GM10248 (cell line): ENCODE data around the gene UFD1.
A peak's percentile ranks its signal among the peaks of the same experiment; 100 is the strongest.

Source experiments
- CTCF ChIA-PET: fragments of 300-600 bp; sonication (Branson Sonifier 250); formaldehyde crosslinking; extraction: SDS; loops from one replicate; lab custom pipeline; 2021; ENCODE audit warnings: antibody characterized with exemption; lab: Yijun Ruan, JAX
- POLR2A ChIA-PET: fragments of 350-650 bp; sonication (Branson Sonifier 250); formaldehyde crosslinking; extraction: SDS; loops from one replicate; lab custom pipeline; 2020; ENCODE audit warnings: antibody characterized with exemption; lab: Yijun Ruan, JAX
- DNase-seq: peaks from one replicate; pipeline ENCODE4 v3.0.0; 2012; ENCODE audit errors: extremely low spot score
- CTCF ChIP-seq: IDR thresholded peaks from 2 replicates; pipeline ENCODE4 v1.5.1; 2012; ENCODE audit warnings: mild to moderate bottlenecking, low read depth; ENCODE audit errors: extremely low read depth, missing control alignments, control extremely low read depth

UFD1 gene

DNA sequence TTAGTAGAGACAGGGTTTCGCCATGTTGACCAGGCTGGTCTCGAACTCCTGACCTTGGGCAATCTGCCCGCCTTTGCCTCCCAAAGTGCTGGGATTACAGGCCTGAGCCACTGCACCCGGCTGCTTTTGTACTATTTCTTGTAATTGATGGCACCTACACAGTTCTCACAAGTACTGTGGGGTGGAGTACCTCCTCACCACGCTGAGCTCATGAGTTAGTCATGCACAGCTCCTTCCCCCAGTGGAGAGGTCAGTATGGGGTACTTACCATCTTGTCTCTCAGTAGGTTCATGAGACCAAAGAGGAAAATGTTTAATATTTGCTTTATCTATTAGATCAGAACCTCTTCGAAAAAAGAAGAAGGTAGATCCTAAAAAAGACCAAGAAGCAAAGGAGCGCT lies 44.6 kb downstream of the UFD1 start:
- POLR2A ChIA-PET, result no interaction called here
- DNase-seq, result no peak
- CTCF ChIA-PET, result interaction anchor here (1.6 to 2.4 kb wide), 2 partner anchors 9 to 13 kb away, joined by 3 to 10 read pairs; partner anchors contain the start of gene C22orf39
- no peak for TF ChIP-seq CTCF

DNA sequence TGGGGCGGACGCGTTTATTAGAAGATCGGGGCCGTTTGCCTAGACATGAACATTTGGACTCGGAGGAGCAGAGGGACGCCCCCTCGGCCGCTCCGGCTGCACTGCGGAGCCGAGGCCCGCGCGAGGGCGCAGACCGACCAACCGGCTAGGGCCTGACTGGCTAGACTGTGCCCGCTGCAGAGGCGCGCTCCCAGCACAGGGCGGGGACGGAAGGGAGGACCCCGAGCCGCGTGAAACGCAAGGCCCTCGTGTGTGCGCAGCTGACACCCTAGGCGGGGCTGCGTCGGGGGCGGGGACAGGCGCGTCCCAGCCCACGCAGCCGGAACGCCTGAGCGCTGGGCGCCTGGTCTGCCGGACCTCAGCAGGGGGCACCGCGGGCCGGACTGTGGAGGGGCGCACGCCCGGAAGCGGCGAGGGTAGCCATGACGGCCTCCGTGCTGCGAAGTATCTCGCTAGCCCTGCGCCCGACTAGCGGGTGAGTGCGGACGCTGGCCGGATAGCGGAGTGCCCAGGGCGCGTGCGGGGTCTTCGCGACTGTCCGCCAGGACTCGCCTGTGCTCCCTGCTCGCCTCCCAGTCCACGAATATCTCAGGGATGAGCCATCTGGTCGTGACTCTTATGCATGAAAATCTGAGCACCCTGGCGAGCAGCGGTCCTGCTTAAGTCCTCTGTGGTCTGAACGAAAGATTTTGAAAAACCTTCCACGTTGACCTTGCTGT lies 46.7 kb downstream of the UFD1 start, which contains the start of gene MRPL40:
MRPL40 (plus strand) TSS at position 413 of the 719 bp plus-strand sequence; CDS start at position 423, 10 bp downstream.
- CTCF ChIA-PET, result interaction anchor here (1.4 kb wide), 1 partner anchor 132 kb away, joined by 3 read pairs; no protein-coding TSS in a partner anchor
- POLR2A ChIA-PET, result interaction anchor here (1.0 to 1.5 kb wide), 3 partner anchors 12 to 253 kb away, joined by 3 to 5 read pairs (median 4); partner anchors contain the start of gene SLC25A1
- DNase-seq, result peak; percentile 96
- TF ChIP-seq CTCF, result no peak

- TF ChIP-seq CTCF, result no peak
- CTCF ChIA-PET, result interaction anchor here (1.4 kb wide), 1 partner anchor 132 kb away, joined by 3 read pairs; no protein-coding TSS in a partner anchor
- peak; percentile 81 for DNase-seq
- POLR2A ChIA-PET, result interaction anchor here (1.0 to 1.5 kb wide), 3 partner anchors 13 to 253 kb away, joined by 3 to 5 read pairs (median 4); partner anchors contain the start of gene SLC25A1
Measured at GRCh38 chr22:19431649-19432132, 47.3 kb downstream of the UFD1 start, which contains the start of gene HIRA. TSS of gene HIRA (minus strand) at chr22:19431733. CDS start at chr22:19431476, 257 bp downstream.

GRCh38 chr22:19430890-19431541 lies 48.0 kb downstream of the UFD1 start:
- CTCF ChIA-PET, result no interaction called here
- DNase-seq, result peak; percentile 27
- POLR2A ChIA-PET, result interaction anchor here (1.0 to 1.5 kb wide), 3 partner anchors 13 to 252 kb away, joined by 3 to 5 read pairs (median 4); partner anchors contain the start of gene SLC25A1
- no peak for TF ChIP-seq CTCF

- POLR2A ChIA-PET, result no interaction called here
- CTCF ChIA-PET, result no interaction called here
- DNase-seq, result peak; percentile 38
- TF ChIP-seq CTCF, result no peak
Measured at GRCh38 chr22:19429950-19430889, 48.8 kb downstream of the UFD1 start.

GRCh38 chr22:19424186-19424500 lies 54.9 kb downstream of the UFD1 start:
- CTCF ChIA-PET, result no interaction called here
- no peak for TF ChIP-seq CTCF
- POLR2A ChIA-PET, result no interaction called here
- DNase-seq, result no peak
